ENCODE measurements around the gene SCAP.
A peak's percentile ranks its signal among the peaks of the same experiment; 100 is the strongest.

The SCAP gene

DNA sequence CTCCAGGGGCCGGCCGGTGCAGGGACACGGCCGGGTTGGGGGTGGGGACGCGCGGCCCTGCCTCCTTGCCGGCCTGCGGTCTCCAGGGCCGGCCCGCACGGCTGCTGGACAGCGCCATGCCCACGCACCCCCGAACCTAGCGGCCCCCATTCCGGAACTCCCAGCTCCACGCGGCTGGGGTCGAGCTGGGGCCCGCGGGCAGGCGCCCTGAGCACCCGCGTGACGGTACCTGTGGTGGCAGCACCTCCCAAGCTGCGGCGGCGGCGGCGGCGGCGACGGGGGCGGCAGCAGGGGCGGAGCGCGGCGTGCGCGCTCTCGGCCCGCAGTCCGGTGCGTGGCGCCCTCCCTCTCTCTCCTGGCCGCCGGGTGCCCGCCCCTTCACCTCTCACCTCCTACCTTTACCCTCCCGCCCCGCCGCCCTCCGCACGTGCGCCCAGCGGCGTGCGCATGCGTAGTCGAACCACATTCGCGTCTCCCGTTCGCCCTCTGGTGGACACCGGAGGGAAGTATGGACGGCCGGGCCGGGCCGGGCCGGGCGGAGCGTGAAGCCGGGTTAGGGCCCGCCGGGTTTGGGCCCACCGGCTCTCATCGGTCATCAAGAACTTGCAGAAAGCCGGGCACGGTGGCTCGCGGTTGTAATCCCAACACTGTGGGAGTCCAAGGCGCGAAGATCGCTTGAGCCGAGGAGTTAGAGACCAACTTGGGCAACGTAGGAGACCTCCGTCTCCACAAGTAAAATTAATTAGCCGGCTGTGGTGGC lies at the start of gene SCAP:
SCAP (minus strand) TSS at position 372 of the 760 bp plus-strand sequence. CDS start 32,948 bp downstream, outside the sequence.
- peak; percentile 84 for DNase-seq (ENCODE audit: low read depth)
- TF ChIP-seq, protein P1, sequence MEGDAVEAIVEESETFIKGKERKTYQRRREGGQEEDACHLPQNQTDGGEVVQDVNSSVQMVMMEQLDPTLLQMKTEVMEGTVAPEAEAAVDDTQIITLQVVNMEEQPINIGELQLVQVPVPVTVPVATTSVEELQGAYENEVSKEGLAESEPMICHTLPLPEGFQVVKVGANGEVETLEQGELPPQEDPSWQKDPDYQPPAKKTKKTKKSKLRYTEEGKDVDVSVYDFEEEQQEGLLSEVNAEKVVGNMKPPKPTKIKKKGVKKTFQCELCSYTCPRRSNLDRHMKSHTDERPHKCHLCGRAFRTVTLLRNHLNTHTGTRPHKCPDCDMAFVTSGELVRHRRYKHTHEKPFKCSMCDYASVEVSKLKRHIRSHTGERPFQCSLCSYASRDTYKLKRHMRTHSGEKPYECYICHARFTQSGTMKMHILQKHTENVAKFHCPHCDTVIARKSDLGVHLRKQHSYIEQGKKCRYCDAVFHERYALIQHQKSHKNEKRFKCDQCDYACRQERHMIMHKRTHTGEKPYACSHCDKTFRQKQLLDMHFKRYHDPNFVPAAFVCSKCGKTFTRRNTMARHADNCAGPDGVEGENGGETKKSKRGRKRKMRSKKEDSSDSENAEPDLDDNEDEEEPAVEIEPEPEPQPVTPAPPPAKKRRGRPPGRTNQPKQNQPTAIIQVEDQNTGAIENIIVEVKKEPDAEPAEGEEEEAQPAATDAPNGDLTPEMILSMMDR (IDR thresholded peaks at IDR 0.05; ENCODE audit: insufficient read depth, low read depth, low read length, missing control alignments), result peak; percentile 66
- peak within 1 kb of the TSS; percentile 91 for H3K4me3 ChIP-seq (ENCODE audit: low read length)

DNA sequence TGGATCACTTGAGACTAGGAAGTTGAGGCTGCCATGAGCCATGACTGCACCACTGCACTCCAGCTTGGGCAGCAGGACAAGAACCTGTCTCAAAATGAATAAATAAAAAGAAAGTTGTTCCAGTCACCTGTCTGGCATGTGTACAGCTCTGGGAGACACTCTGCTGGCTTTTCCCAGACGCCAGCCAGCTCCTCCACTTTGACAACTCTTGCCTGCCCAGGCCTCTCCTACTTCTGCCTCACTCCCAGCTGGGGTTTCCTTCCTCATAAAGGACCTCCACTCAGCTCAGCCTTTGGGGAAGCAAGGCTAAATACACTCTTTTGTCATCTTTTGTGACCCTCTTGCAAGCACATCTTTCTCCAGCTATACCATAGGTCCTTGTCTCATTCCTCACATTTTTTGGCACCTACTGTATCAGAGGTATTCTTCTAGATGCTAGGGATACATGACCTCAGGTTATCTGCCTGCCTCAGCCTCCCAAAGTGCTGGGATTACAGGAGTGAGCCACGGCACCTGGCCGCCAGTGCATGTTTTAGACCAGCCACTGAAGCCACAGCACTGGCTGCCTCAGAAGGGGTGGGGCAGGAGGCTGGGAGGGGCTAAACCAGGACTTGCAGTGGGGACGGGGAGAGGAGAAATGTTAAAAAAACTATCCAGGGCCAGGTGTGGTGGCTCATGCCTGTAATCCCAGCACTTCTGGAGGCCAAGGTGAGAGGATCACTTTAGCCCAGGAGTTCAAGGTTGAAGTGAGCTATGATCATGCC lies 47.8 kb upstream of the SCAP start:
- DNase-seq (ENCODE audit: low read depth), result peak; percentile 42

DNA sequence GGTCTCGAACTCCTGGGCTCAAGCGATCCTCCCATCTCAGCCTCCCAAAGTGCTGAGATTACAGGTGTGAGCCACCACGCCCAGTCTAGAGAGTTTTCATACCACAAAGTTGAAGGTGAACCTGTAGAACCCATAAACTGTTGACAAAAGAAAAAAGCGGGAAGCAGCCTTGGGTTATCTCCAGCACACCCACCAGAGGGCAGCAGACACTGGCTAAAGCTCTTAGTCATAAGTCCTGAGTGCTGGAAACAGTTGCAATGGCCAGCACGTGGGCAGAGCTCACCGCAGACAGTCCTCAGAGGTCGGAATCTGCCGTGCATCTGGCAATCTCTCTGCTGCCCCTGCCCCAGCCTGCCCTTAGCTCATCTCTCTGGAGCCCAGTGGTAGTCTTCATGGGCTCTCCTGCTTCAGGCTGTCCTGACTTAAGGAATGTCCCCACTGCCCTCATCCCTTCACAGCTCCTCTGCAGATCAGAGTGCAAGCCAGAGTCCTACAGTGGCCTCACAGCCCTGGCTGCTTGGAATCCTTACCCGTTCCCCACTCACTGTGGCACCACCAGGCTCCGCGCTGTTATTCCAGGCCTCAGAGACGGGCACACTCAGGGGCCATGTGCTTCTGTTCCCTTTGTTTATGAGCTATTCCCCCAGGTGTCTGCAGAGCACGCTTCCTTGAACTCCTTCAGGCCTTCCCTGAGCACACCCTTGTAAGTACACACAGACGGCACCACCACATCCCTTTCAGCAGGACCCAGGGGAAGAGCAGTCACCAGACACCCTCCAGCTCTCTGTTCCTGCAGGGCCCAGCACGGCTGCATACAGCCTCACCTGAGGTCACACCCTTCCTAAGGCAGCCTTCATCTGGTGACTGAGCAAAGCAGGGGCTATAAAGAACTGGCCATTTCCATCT lies 46.6 kb upstream of the SCAP start:
- TF ChIP-seq, protein P1 (IDR thresholded peaks at IDR 0.05; ENCODE audit: insufficient read depth, low read depth, low read length, missing control alignments), result peak; percentile 89
- DNase-seq (ENCODE audit: low read depth), result peak; percentile 87
- no peak overlapping the region for H3K4me3 ChIP-seq (ENCODE audit: low read length)

More for the DNA sequence above, 47.8 kb upstream of the SCAP start:
- H3K4me3 ChIP-seq (ENCODE audit: low read length), result no peak overlapping the region
- TF ChIP-seq, protein P1 (IDR thresholded peaks at IDR 0.05; ENCODE audit: insufficient read depth, low read depth, low read length, missing control alignments), result no peak

DNA sequence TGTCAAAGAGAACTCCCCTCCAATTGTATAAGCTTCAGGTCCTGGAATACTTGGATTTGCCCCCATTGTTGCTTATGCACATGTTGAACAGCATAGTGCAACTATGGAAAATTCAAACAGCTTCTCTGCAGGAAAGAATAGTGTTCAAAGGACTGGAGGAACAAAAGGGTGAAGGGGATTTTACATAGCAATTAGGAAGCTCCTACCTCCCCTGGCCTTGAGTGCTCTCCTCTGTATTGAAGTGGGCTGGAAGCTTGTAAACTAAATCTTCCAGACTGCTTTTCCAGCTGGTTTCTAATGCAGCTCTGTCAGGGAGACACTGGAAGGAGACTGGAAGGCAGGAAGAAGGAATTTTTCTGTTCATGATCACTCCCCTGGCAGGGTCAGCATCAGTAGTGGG lies 45.0 kb upstream of the SCAP start:
- TF ChIP-seq, protein P1 (IDR thresholded peaks at IDR 0.05; ENCODE audit: insufficient read depth, low read depth, low read length, missing control alignments), result no peak
- DNase-seq (ENCODE audit: low read depth), result no peak
- H3K4me3 ChIP-seq (ENCODE audit: low read length), result no peak overlapping the region

DNA sequence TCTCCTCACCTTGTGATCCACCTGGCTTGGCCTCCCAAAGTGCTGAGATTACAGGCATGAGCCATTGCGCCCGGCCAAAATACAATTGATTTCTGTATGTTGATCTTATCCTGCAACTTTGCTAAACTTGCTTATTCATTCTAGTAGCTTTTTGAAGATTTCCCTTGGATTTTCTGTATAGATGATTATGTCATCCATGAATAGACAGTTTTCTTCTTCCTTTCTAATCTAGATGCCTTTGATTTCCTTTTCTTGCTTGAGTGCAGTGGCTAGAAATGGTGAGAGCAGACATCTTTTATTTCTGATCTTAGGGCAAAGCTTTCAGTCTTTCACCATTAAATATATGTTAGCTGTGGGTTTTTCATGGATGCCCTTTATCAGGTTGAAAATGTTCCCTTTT lies 42.2 kb upstream of the SCAP start:
- no peak overlapping the region for H3K4me3 ChIP-seq (ENCODE audit: low read length)
- DNase-seq (ENCODE audit: low read depth), result no peak
- TF ChIP-seq, protein P1 (IDR thresholded peaks at IDR 0.05; ENCODE audit: insufficient read depth, low read depth, low read length, missing control alignments), result no peak

DNA sequence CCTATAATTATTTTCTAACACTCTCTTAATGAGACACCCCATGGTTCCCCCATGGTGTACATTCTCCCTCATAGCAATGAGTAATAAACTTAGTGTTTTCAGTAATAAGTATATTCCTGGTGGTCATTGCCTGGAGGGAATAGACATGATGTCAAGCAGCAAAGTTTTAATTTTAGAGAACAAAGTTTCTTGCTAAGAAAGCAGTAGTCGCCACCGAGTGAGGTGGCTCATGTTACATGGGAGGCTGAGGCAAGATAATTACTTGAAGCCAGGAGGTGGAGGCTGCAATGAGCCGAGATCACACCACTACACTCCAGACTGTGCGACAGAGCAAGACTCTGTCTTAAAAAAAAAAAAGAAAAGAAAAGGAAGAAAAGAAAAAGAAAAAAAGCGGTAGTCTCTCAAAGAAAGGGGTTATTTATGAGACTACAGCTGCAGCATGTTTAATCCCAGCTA lies 40.2 kb upstream of the SCAP start:
- DNase-seq (ENCODE audit: low read depth), result no peak
- H3K4me3 ChIP-seq (ENCODE audit: low read length), result no peak overlapping the region
- TF ChIP-seq, protein P1 (IDR thresholded peaks at IDR 0.05; ENCODE audit: insufficient read depth, low read depth, low read length, missing control alignments), result no peak
